GM19099 (cell line): Measurements from ENCODE around the gene RNF167.

Source experiments
- POLR2A ChIP-seq: IDR thresholded peaks from 3 replicates; pipeline ENCODE4 v1.6.1; 2011; ENCODE audit warnings: low read depth; ENCODE audit not compliant: insufficient read length; ENCODE audit errors: extremely low read depth

The RNF167 gene

DNA sequence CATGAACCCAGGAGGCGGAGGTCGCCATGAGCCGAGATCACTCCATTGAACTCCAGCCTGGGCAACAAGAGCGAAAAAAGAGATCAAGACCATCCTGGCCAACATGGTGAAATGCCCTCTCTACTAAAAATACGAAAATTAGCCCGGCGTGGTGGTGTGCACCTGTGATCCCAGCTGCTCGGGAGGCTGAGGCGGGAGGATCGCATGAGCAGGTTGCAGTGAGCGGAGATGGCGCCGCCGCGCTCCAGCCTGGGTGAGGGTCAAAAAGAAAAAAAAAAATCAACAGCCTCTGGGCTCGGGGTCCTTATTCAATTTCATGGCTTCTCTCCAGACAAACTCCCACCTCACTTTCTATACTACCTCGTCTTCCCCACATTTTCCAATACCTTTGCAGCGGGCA is 11.2 kb upstream of the RNF167 start:
- TF ChIP-seq POLR2A: no peak

DNA sequence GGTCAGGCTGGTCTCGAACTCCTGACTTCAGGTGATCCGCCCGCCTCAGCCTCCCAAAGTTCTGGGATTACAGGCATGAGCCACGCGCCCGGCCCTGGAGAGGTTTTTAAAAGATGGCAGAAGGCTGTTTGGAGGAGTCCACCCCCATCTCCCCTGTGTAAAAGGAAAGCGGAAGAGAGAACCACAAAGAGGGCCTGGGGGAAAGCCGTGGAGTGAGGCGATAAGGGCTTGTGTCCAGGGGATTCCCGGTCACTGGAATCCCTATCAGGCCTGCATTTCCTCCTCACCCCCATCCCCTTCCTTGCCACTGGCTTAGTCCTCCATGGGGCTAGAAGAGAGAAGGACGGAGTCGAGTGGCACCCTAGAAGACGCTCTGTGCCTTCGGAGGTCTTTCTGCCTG is 8.1 kb upstream of the RNF167 start, which contains the start of gene GP1BA:
TSS of gene GP1BA (plus strand) at position 315 of the 400 bp plus-strand sequence. CDS start 328 bp downstream, outside the sequence.
- TF ChIP-seq POLR2A: no peak

DNA sequence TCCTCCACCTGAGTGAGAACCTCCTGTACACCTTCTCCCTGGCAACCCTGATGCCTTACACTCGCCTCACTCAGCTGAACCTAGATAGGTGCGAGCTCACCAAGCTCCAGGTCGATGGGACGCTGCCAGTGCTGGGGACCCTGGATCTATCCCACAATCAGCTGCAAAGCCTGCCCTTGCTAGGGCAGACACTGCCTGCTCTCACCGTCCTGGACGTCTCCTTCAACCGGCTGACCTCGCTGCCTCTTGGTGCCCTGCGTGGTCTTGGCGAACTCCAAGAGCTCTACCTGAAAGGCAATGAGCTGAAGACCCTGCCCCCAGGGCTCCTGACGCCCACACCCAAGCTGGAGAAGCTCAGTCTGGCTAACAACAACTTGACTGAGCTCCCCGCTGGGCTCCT is 7.3 kb upstream of the RNF167 start:
- no peak for TF ChIP-seq POLR2A

DNA sequence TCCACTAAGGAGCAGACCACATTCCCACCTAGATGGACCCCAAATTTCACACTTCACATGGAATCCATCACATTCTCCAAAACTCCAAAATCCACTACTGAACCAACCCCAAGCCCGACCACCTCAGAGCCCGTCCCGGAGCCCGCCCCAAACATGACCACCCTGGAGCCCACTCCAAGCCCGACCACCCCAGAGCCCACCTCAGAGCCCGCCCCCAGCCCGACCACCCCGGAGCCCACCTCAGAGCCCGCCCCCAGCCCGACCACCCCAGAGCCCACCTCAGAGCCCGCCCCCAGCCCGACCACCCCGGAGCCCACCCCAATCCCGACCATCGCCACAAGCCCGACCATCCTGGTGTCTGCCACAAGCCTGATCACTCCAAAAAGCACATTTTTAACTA is 6.4 kb upstream of the RNF167 start:
- TF ChIP-seq POLR2A: no peak

DNA sequence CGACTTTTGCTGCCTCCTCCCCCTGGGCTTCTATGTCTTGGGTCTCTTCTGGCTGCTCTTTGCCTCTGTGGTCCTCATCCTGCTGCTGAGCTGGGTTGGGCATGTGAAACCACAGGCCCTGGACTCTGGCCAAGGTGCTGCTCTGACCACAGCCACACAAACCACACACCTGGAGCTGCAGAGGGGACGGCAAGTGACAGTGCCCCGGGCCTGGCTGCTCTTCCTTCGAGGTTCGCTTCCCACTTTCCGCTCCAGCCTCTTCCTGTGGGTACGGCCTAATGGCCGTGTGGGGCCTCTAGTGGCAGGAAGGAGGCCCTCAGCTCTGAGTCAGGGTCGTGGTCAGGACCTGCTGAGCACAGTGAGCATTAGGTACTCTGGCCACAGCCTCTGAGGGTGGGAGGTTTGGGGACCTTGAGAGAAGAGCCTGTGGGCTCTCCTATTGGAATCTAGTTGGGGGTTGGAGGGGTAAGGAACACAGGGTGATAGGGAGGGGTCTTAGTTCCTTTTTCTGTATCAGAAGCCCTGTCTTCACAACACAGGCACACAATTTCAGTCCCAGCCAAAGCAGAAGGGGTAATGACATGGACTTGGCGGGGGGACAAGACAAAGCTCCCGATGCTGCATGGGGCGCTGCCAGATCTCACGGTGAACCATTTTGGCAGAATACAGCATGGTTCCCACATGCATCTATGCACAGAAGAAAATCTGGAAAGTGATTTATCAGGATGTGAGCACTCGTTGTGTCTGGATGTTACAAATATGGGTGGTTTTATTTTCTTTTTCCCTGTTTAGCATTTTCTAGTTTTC is 5.7 kb upstream of the RNF167 start:
- TF ChIP-seq POLR2A: no peak

DNA sequence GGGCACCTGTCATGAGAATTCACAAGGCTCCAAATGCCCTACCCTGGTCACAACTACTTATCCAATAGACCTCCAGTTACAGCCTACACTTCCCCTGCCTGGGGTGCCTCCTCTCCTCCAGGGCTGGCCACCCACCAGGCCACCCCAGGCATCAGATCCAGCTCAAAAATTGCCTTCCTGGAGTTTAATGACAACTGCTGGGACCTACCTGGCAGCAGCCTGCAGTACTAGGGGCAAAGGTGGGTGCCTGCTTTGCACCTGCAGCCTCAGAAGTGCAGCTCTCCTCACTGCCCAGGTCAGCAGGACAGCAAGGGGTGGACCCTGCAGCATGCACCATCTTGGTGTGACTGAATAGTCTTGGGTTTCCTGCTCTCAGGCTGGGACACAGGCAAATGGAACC is 4.4 kb upstream of the RNF167 start:
- no peak for TF ChIP-seq POLR2A

DNA sequence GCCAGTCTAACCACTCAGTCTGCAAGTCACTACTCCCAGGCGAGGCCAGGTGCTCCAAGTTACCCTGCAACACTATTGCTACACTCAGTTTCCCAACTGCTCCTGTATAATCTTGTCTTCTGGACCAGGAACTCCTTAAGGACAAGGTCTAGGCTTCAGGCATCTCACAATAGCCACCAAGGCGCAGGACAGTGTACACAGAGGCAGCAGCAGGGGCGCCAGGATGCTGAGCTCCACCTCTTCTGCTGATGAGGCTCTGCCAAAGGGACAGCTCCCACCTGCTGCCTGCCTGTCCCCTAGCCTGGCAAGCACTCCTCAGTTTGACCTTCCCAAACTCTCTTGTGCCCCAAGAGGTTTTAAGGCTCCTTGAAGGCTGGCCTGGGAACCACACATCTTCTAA is 3.6 kb upstream of the RNF167 start:
- TF ChIP-seq POLR2A: no peak

DNA sequence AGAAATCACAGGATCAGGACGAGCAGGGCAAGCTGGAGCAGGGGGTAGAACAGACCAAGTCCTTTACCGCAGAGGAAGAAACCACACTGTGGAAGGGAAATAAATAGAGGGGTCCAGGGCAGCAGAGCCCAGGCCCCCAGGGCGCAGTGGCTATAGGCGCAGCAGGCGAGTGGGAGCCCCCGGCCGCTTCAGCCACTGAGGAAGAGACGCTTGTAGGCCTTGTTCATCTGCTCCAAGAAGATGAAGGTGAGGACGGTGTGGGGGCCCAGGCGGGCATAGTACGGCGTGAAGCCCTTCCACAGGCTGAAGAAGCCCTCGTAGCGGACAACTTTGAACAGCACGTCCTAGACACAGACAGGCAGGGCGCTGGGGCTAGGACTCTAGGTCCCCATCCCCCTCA is 2.5 kb upstream of the RNF167 start:
- TF ChIP-seq POLR2A: no peak

DNA sequence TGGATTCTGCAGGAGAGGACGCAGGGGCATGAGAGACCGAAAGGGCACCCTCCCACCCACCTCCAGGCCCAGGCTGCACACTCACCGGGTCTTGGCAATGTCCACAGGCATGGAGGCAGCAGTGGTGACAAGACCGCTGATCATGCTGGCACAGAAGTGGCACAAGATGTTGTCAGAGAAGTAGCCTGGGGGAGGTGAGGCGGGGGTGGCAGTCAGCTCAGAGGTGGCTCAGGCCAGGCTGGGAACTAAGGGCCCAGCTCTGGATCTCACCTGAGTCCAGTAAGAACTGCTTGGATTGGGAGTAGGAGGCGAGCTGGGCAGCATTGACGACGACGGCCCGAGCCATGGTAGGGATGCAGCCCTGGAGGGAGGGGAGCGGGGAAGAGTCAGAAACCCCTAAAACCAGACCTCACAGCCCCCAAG is 2.0 kb upstream of the RNF167 start:
- no peak for TF ChIP-seq POLR2A

DNA sequence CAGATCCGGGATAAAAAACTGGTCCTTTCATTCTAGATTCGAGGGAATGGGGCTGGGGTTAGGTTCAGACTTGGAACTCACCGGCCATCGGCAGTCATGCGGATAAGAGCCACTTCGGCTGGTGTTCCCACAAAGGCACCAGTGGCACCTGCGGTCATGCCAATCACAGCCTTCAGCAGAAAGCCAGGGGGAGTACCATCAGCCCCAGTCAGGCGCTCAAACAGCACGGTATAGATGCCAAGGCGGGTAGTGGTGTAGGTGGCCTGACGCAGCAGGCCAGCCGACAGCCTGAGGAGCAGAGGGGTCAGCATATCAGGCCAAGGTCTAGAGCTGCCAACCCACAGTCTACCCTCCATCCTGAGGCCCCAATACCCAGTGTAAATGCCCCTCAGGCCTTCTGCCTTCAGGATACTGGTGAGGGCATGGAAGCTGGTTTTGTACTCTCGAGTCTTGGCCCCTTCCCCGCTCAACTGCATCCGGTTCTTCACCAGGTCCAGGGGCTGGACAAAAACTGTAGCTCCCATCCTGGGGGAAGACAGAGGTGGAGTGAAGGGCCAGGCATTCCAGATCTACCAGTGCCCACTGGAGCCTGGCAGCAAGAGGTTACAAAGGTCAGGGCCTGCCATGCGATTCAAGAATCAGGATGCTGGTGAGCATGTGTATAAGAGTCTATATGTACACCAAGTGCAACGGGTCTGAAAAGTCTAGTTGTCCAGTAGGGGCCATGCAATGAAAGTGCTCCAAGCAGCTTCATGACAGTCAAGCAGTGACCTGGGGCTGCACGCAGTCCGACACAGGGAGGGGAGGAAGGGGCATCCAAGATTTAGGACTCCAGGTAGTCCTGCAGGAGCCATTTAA is 1.2 kb upstream of the RNF167 start:
- no peak for TF ChIP-seq POLR2A

DNA sequence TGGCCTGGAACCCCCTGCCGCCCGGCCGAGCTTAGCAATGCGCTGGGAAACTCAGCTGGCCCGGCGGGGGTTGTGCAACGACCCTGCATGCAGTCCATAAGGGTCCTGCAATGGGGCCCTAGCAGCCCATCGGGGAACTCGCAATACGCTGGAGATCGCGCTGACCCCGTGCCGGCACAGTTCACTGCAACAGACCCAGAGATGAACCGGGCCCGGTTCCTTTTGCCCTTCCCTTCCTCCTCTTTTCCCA is 597 bp upstream of the RNF167 start:
- TF ChIP-seq POLR2A: no peak

DNA sequence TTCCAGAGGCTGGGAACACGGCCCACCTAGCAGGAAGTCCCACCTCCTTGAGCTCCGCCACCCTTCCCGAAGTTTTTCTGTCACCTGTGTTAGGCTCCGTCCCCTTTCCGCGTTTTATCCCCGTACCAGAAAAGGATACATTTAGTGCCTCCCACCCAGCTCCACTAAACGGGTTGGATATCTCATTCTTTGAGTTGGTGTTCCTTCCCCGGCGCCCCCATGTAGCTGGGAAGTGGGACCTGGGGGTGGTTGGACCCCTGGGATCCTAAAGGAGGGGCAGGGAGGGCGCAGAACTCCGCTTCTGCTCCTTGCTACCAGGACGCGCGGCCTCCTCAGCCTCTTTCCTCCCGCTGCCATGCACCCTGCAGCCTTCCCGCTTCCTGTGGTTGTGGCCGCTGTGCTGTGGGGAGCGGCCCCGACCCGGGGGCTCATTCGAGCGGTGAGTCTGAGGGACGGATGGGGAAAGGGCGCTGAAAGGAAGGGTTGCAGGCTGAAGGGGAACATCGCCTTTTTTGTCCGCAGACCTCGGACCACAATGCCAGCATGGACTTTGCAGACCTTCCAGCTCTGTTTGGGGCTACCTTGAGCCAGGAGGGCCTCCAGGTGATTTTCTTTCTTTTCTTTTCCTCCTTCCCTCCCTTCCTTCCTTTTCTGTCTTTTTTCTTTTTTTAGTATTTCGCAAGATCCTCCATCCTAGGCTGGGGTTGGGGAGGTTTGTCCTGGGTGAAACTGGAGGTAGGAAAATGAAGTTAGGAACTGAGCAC is 669 bp downstream of the RNF167 start:
- TF ChIP-seq POLR2A: no peak

DNA sequence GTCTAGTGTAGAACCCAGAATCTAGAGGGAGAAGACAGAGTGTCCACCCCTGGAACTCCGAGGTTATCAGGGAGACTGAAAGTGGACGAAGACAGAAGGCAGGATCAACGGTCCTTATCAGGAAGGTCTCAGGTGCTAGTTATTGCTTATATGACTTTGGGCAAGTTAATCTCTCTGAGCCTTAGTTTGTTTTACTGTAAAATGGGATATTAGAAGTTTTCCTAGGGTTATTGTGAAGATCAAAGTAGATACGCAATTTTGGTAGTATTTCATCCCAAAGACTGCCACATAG is 1.2 kb downstream of the RNF167 start:
- TF ChIP-seq POLR2A: no peak

DNA sequence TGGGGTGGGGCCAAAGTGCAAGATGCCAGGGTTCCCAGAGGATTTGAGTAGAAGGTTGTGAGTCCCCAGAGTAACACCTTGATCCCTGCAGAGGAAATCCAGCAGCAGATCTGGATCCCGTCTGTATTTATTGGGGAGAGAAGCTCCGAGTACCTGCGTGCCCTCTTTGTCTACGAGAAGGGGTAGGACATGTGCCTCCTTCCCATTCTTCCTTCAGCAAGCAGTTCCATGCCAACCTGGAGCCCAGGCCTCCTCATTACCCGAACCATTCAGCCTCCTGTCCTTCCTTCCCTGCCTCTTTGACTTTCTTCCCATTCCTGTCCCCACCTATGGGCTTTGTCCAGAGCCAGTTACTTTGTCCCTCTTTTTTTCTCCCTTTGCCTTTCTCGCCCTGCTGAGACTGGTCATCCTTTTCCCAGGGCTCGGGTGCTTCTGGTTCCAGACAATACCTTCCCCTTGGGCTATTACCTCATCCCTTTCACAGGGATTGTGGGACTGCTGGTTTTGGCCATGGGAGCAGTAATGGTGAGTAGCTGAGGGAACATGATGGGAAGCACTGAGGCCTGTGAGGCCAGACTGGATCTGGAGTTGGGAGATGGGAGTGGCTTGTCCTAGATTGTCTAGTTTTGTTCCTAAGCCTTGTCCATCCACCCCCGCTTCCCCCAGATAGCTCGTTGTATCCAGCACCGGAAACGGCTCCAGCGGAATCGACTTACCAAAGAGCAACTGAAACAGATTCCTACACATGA is 2.9 kb downstream of the RNF167 start:
- TF ChIP-seq POLR2A: peak; percentile 21

DNA sequence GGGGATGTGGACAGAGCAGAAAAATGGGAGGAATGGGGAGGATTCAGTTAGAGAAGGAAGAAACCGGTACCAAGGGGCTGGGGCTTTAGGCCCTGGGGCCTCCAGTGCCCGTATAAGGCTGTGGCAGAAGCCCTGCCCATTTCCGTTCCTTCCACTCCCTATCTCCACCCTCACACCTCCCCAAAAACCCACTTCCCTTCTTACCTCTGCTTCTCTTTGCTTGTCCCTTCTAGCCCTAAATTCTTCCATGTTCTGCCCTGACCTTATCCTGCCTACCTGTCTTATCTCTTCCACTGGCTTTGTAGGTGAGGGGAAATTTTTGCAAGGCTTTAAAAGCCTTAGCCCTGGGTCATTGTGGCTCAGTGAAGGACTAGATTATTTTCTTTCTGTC is 4.1 kb downstream of the RNF167 start:
- TF ChIP-seq POLR2A: peak; percentile 31

DNA sequence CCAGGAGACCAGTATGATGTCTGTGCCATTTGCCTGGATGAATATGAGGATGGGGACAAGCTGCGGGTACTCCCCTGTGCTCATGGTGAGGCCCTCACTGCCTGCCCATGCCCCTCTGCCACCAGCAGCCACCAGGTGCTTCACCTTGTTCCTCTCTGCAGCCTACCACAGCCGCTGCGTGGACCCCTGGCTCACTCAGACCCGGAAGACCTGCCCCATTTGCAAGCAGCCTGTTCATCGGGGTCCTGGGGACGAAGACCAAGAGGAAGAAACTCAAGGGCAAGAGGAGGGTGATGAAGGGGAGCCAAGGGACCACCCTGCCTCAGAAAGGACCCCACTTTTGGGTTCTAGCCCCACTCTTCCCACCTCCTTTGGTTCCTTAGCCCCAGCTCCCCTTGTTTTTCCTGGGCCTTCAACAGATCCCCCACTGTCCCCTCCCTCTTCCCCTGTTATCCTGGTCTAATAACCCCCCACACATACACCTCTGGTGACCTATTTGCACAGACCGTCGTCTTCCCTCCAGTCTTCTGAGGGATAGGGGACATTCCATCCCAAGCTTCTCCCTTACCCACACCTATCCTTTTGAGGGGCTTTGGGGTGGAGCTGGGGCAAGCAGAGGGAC is 4.6 kb downstream of the RNF167 start:
- peak; percentile 51 for TF ChIP-seq POLR2A
